NCI-H1436 treated with DMSO at 0.1 percent for 48 hours (cell line): Measurements from ENCODE around the gene TTC16.
"Not testable (repeated sequence)": the region's sequence is repeated elsewhere in the genome, so short reads cannot be mapped to it uniquely, and the experiment has no call there.

Experiments used
- DNase-seq: peaks from one replicate; lab custom pipeline; 2025; lab: John Stamatoyannopoulos, UW

TTC16 gene

GRCh38 chr9:127767410-127767809 lies 51.5 kb downstream of the TTC16 start:
- no peak for DNase-seq

DNA sequence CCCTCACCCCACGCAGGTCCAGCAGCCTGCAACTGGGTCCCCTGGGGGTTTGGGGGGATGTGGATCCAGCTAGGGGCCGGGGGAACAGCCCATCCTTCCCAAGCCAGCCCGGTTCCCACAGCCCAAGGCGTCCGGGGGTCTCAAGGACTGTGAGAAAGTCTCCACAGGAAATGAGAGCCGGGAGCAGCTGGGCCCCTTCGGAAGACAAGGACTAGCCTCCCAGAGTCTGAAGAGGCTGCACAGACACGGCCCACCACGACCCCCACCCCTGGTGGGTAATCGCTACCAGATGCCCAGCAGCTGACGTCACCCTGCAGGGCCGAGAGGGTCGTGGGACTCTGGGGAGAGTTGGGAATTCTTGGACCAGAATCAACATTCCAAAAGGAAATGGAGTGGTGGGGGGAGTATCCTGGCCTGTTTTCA lies 52.0 kb downstream of the TTC16 start:
- no peak for DNase-seq

- no peak for DNase-seq
These were observed 52.8 kb downstream of the TTC16 start for GRCh38 chr9:127768698-127769097.

DNA sequence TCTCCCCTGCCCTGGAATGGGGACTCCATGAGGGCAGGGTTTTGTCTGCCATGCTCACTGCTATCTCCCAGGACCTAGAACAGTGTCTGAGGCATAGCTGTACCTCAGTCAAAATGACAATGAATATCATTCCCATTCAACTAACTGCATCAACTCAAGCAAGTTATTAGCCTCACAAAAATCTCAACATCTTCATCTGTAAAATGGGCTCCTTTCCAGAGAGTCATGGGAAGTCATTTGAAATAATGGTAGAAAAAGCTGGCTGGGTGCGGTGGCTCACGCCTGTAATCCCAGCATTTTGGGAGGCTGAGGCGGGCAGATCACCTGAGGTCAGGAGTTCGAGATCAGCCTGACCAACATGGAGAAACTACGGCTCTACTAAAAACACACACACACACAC lies 53.2 kb downstream of the TTC16 start:
- DNase-seq = no peak

- DNase-seq = no peak
These were observed 54.2 kb downstream of the TTC16 start for GRCh38 chr9:127769929-127770582.

DNA sequence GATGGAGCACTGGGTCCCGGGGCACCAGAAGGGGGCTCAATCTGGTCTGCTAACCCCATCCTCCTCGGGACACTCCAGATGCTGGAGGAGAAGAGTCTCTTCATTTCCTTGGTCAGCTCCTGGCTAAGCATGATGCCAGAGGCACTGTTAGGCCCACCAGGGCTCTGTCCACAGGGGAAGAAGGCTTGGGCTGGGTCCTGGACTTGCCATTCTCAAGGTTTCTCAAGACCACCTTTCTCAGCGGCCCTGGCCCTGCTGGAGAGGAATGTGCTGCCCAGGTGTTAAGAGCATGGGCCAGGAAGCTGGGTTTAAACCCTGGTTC lies 54.7 kb downstream of the TTC16 start:
- DNase-seq = no peak

GRCh38 chr9:127770905-127771569 lies 55.2 kb downstream of the TTC16 start:
- peak; percentile 90 for DNase-seq

- no peak for DNase-seq
These were observed 55.8 kb downstream of the TTC16 start for GRCh38 chr9:127771570-127772189.

DNA sequence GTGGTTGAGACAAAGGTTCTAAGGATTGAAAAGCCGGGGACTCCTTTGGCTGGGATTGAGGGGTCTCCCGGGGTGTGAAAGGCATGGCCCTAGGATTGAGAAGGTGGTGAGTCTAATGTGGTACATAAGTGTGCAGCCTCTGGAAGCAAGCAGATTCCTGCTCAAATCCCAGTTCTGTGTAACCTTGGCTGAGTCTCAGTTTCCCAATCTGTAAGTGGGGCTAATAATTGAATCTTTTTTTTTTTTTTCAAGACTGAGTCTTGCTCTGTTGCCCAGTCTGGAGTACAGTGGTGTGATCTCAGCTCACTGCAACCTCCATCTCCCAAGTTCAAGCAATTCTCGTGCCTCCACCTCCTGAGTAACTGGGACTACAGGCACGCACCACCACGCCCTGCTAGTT lies 56.7 kb downstream of the TTC16 start:
- no peak for DNase-seq

DNA sequence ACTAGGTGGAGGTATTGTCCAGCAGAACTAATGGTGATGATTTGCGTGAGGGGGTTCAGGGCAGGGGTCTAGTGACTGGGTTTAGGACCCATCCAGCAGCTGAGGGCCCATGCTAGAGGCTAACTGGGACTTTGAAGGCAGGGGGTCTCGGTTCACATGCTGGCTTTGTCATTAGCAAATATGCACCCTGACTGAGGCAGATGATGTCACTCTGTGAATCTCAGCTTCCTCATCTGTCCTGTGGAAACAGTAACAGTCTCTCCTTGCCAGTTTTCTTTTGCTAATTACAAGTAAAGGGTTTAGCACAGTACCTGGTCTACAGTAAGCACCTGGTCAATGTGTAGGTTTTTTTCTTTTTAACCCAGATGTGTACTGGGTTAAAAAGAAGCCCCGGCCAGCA lies 57.4 kb downstream of the TTC16 start:
- no peak for DNase-seq

- DNase-seq = no peak
These were observed 58.1 kb downstream of the TTC16 start for GRCh38 chr9:127773981-127774380.

- no peak for DNase-seq
These were observed 60.5 kb downstream of the TTC16 start for GRCh38 chr9:127776195-127776923.

DNA sequence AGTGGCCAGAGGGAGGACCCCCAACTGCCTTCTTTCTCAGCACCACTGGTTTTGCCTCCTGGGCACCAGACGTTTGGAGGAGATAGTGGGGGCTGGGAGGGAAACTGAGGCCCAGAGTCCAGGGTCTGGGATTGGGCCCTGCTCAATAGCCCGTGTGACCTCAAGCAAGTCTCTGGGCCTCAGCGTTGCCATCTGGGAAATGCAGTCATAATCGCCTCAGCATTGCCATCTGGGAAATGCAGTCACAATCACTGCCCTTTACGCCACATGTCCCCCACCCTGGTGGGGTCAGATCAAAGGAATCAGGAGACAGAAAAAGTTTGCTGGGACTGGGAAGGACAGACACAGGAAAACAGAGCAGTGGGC lies 61.0 kb downstream of the TTC16 start:
- no peak for DNase-seq

GRCh38 chr9:127777368-127777980 lies 61.6 kb downstream of the TTC16 start:
- no peak for DNase-seq

DNA sequence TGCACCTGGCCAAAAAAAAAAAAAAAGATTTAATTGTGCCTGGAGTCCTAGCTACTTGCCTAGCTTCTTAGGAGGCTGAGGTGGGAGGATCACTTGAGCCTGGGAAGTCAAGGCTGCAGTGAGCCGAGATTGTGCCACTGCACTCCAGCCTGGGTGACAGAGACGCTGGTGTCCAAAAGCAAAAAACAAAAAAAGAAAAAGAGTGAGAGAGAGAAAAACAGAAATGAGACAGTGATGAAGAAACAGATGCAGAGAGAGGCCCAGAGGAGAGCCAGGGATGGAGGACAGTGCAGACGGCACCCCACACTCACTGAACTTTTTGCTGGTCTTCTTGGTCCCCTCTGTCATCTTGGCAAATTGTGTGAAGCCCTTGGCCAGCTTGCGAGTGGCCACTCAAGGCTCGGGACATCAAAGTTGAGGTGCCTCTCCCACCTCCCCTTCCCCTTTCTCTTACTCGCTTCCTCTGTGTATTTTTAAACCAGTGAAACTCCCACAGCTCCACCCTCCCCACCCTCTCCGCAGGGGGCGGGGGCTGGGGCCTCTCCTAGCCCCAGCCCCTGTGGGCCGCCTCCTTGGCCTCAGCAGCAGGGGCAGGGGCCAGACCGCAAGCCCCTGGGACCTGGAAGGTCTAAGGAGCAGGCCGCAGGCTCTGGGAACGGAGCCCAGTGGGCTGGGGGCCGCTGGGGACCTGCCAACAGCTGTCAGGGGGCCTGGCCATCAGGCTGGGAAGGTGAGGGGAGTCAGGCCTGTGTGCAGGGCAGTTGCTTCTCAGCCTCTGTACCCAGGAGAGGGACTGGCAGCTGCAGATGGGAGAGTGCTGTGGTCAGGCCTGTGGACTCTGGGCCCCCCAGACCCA lies 62.6 kb downstream of the TTC16 start, which contains the start of gene SH2D3C:
Gene SH2D3C (minus strand): TSS at position 387 of the 856 bp plus-strand sequence. CDS start 39 bp downstream, at position 348.
- DNase-seq = no peak

DNA sequence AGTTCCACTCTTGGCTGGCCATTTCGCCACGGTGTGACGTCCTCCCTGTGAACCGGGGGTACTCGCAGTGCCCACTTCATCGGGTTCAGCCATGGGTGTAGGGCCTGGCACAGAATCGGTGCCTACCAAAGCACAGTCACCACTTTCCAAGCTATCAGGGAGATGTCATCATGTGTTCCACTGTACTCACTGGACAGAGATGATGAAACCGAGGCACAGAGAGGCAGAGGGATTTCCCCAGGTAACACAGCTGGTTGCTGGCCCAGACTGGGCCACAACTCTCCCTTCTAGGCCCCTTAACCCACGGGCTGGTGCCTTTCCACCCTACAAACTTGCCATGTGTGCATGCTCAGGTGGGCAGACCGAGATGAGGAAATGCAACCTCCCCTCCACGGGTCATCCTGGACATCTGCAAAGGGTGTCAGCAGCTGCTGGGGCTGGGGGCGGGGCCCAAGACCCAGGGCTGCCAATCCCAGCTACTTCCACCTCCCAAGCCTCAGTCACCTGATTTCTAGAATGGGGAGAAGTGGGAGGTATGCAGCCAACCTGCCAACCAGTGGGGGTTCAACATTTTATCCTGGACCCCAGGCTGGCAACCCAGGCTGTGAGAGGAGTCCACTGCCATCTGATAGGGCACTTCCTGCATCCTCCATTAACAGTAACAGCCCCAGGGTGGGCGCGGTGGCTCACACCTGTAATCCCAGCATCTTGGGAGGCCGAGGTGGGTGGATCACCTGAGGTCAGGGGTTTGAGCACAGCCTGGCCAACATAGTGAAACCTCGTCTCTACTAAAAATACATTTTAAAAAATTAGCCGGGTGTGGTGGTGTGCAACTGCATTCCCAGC lies 63.5 kb downstream of the TTC16 start:
- DNase-seq = no peak

GRCh38 chr9:127780126-127780885 lies 64.4 kb downstream of the TTC16 start:
- no peak for DNase-seq

DNA sequence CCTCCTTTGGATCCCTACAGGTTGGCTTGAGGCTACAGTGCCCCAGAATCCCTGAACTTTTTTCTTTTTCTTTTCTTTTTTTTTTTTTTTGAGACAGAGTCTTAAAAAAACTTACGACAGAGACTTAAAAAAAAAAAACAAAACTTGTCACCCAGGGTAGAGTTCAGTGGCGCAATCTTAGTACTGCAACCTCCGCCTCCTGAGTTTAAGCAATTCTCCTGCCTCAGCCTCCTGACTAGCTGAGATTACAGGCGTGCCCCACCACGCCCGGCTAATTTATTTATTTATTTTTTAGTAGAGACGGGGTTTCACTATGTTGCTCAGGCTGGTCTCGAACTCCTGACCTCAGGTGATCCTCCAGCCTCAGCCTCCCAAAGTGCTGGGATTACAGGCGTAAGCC lies 65.0 kb downstream of the TTC16 start:
- DNase-seq = not testable (repeated sequence)
